Mucosa of descending colon (tissue), 3 donors: Measurements from ENCODE around the gene NECAB3. TPM values are rescaled to one million over a fixed set of nuclear protein-coding genes. Genes with fewer than 3 reads are reported as not detected.

ENCODE experiments used
- ATAC-seq: fragments of 200-7000 bp; cut with Tn5 transposase; one replicate; pipeline ENCODE4 v1.9.1; 2020; ENCODE audit warnings: mild to moderate bottlenecking, moderate library complexity
- DNase-seq, 3 donors: peaks; one replicate each; pipeline ENCODE4 v3.0.0-alpha.2; 2020
- H3K36me3 ChIP-seq: fragments of 200-600 bp; one replicate; pipeline ENCODE4 v1.8.0; 2021; ENCODE audit warnings: low read depth, mild to moderate bottlenecking
- H3K4me1 ChIP-seq: fragments of 200-600 bp; one replicate; pipeline ENCODE4 v1.8.0; 2021; ENCODE audit warnings: low read depth, mild to moderate bottlenecking
- H3K4me3 ChIP-seq: fragments of 200-600 bp; one replicate; pipeline ENCODE4 v1.8.0; 2021; ENCODE audit warnings: mild to moderate bottlenecking
- H3K9me3 ChIP-seq: fragments of 200-600 bp; one replicate; pipeline ENCODE4 v1.8.0; 2021; ENCODE audit warnings: mild to moderate bottlenecking
- intact Hi-C, 2 donors: fragments of 100-400 bp; cut with DNase I in 1 of 2; cut with micrococcal nuclease in 1 of 2; formaldehyde crosslinking; loops; one replicate each; pipeline versions ENCODE4 v1.11.0 to v1.11.1; 2022; cut with DNase I, micrococcal nuclease
- total RNA-seq, 3 donors: library from RNA; stranded (reverse); fragmentation: NEBNext Ultra II Directional in 2 of 3; extraction: Animal tissue kit (Norgen Biotek cat#: 25700) in 2 of 3; gene quantifications; one replicate each; pipeline versions ENCODE4 v1.2.1 to v1.2.4, GENCODE V29; 2021 to 2023
- TF ChIP-seq, protein P1 (sequence below): fragments of 200-600 bp; IDR thresholded peaks from one replicate; pipeline ENCODE4 v1.8.0; 2022; ENCODE audit warnings: antibody characterized with exemption, mild to moderate bottlenecking
- donor health status: DM: no; HTN: no; CAD: no; lungs with moderate emphysema.
- donor health status: DM: no; HTN: no; CAD: no.
- donor health status: DM: no; HTN: yes; CAD: no.

The NECAB3 gene
- total RNA-seq, 3 donors from 2014 or later: 50.7 to 55.7 (median 51.7) TPM

GRCh38 chr20:33646191-33646590 lies 28.0 kb downstream of the NECAB3 start:
- Histone ChIP-seq H3K36me3 (peaks cover 5% of the 10 kb centered on the region), H3K9me3 (no peaks in the 10 kb centered on the region), H3K4me3 (no peak overlapping the region), H3K4me1 (peaks cover 16% of the 10 kb centered on the region)
- no peak for DNase-seq
- TF ChIP-seq, protein P1, sequence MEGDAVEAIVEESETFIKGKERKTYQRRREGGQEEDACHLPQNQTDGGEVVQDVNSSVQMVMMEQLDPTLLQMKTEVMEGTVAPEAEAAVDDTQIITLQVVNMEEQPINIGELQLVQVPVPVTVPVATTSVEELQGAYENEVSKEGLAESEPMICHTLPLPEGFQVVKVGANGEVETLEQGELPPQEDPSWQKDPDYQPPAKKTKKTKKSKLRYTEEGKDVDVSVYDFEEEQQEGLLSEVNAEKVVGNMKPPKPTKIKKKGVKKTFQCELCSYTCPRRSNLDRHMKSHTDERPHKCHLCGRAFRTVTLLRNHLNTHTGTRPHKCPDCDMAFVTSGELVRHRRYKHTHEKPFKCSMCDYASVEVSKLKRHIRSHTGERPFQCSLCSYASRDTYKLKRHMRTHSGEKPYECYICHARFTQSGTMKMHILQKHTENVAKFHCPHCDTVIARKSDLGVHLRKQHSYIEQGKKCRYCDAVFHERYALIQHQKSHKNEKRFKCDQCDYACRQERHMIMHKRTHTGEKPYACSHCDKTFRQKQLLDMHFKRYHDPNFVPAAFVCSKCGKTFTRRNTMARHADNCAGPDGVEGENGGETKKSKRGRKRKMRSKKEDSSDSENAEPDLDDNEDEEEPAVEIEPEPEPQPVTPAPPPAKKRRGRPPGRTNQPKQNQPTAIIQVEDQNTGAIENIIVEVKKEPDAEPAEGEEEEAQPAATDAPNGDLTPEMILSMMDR: no peak
- intact Hi-C loops: no loop called here
- no peak for ATAC-seq

- Histone ChIP-seq H3K36me3 (peaks cover 5% of the 10 kb centered on the region), H3K4me3 (no peak overlapping the region), H3K9me3 (no peaks in the 10 kb centered on the region), H3K4me1 (peaks cover 11% of the 10 kb centered on the region)
- DNase-seq: no peak
- intact Hi-C loops: no loop called here
- TF ChIP-seq, protein P1: no peak
- no peak for ATAC-seq
Measured at GRCh38 chr20:33645396-33645795, 28.8 kb downstream of the NECAB3 start.

DNA sequence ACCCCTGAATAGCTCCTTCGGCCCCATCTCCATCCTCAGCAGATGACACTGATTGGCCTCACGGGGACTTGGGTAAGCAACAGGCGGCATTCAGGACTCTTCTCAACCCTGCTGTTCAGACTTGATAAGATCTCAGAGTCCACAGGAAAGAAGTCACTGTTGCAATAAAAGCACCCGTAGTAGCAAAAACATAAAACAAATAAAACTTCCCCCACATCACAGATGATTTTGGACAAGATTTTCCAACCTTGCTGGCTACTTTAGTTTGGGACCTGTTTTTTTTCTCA lies 29.2 kb downstream of the NECAB3 start:
- no peak for DNase-seq
- peaks cover 11% of the 10 kb centered on the region for H3K4me1 ChIP-seq
- TF ChIP-seq, protein P1: no peak
- no peaks in the 10 kb centered on the region for H3K9me3 ChIP-seq
- no peak overlapping the region for H3K4me3 ChIP-seq
- intact Hi-C loops: no loop called here
- peaks cover 5% of the 10 kb centered on the region for H3K36me3 ChIP-seq
- no peak for ATAC-seq

GRCh38 chr20:33644313-33645071 lies 29.7 kb downstream of the NECAB3 start:
- Histone ChIP-seq H3K36me3 (peaks cover 5% of the 10 kb centered on the region), H3K4me1 (peaks cover 9% of the 10 kb centered on the region), H3K9me3 (no peaks in the 10 kb centered on the region), H3K4me3 (no peak overlapping the region)
- ATAC-seq (no peak), DNase-seq (no peak)
- TF ChIP-seq, protein P1: no peak
- intact Hi-C loops: no loop called here

DNA sequence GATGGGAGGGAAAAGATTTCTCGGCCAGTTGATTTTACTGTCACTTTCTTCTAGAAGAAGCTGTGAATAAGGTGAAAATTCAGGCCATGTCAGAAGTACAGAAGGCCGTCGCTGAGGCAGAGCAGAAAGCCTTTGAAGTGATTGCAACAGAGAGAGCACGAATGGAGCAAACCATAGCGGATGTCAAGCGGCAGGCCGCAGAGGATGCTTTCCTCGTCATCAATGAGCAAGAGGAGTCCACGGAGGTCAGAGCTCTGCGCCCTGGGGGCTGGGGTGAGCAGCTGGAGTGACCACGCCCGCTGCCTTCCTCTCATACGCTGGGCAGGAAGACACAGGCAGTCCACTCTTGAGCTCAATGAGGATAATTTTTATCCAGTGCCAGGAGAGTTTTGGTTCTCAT lies 33.9 kb downstream of the NECAB3 start:
- Histone ChIP-seq H3K9me3 (no peaks in the 10 kb centered on the region), H3K4me1 (no peaks in the 10 kb centered on the region), H3K36me3 (peaks cover 5% of the 10 kb centered on the region), H3K4me3 (no peak overlapping the region)
- intact Hi-C loops: no loop called here
- TF ChIP-seq, protein P1: no peak
- no peak for ATAC-seq
- DNase-seq: no peak

DNA sequence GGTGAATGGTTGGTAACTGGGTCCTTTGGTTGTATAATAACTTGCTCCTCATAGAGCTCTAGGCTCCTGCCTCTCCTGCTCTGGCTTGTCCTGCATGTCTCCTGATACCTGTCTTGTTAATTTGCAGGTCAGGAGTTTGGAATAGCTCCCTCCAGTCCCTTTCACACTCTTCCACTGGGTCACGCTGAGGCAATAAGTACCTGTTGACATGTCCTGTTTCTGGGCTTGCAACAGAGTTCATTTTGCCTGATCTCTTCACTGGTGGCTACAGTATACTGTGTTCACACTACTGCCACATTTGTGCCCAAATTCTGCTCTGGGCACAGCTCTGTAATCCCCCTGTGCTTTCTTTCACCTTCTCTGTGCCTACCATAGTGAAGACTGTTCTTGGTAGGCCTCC lies 37.5 kb downstream of the NECAB3 start:
- intact Hi-C loops: no loop called here
- no peak for ATAC-seq
- no peaks in the 10 kb centered on the region for H3K4me1 ChIP-seq
- no peak for DNase-seq
- TF ChIP-seq, protein P1: no peak
- H3K9me3 ChIP-seq: no peaks in the 10 kb centered on the region
- H3K4me3 ChIP-seq: no peak overlapping the region
- no peaks in the 10 kb centered on the region for H3K36me3 ChIP-seq
